ENCODE measurements around the gene SLC4A5.
"Not testable (repeated sequence)": the region's sequence is repeated elsewhere in the genome, so short reads cannot be mapped to it uniquely, and the experiment has no call there.

Gene SLC4A5

GRCh38 chr2:74364533-74365505 lies 21.6 kb upstream of the SLC4A5 start:
- no peak for DNase-seq (ENCODE audit: low read depth, low spot score)

- no peak for DNase-seq (ENCODE audit: low read depth, low spot score)
These were observed 18.1 kb upstream of the SLC4A5 start for GRCh38 chr2:74361327-74361726.

GRCh38 chr2:74357627-74358026 lies 14.4 kb upstream of the SLC4A5 start:
- DNase-seq (ENCODE audit: low read depth, low spot score): no peak

- DNase-seq (ENCODE audit: low read depth, low spot score): no peak
These were observed 6.7 kb upstream of the SLC4A5 start for GRCh38 chr2:74349889-74350288.

- no peak for DNase-seq (ENCODE audit: low read depth, low spot score)
These were observed 4.5 kb upstream of the SLC4A5 start for GRCh38 chr2:74347742-74348141.

GRCh38 chr2:74347303-74347702 lies 4.1 kb upstream of the SLC4A5 start:
- DNase-seq (ENCODE audit: low read depth, low spot score): no peak

GRCh38 chr2:74345272-74345943 lies 2.2 kb upstream of the SLC4A5 start:
- no peak for DNase-seq (ENCODE audit: low read depth, low spot score)

GRCh38 chr2:74336227-74336626 lies 7.0 kb downstream of the SLC4A5 start:
- not testable (repeated sequence) for DNase-seq (ENCODE audit: low read depth, low spot score)

GRCh38 chr2:74334931-74335333 lies 8.3 kb downstream of the SLC4A5 start:
- DNase-seq (ENCODE audit: low read depth, low spot score): peak; percentile 44

GRCh38 chr2:74333896-74334586 lies 9.2 kb downstream of the SLC4A5 start:
- no peak for DNase-seq (ENCODE audit: low read depth, low spot score)

- no peak for DNase-seq (ENCODE audit: low read depth, low spot score)
These were observed 10.0 kb downstream of the SLC4A5 start for GRCh38 chr2:74333175-74333574.

GRCh38 chr2:74332550-74333174 lies 10.6 kb downstream of the SLC4A5 start:
- no peak for DNase-seq (ENCODE audit: low read depth, low spot score)

GRCh38 chr2:74328573-74328972 lies 14.6 kb downstream of the SLC4A5 start:
- no peak for DNase-seq (ENCODE audit: low read depth, low spot score)

- DNase-seq (ENCODE audit: low read depth, low spot score): no peak
These were observed 15.1 kb downstream of the SLC4A5 start for GRCh38 chr2:74328074-74328473.

- no peak for DNase-seq (ENCODE audit: low read depth, low spot score)
These were observed 15.6 kb downstream of the SLC4A5 start for GRCh38 chr2:74327627-74328026.

- no peak for DNase-seq (ENCODE audit: low read depth, low spot score)
These were observed 16.0 kb downstream of the SLC4A5 start for GRCh38 chr2:74327199-74327598.

- DNase-seq (ENCODE audit: low read depth, low spot score): no peak
These were observed 17.4 kb downstream of the SLC4A5 start for GRCh38 chr2:74325815-74326214.

GRCh38 chr2:74321737-74322136 lies 21.5 kb downstream of the SLC4A5 start:
- DNase-seq (ENCODE audit: low read depth, low spot score): no peak

- no peak for DNase-seq (ENCODE audit: low read depth, low spot score)
These were observed 25.5 kb downstream of the SLC4A5 start for GRCh38 chr2:74317701-74318100.

GRCh38 chr2:74316627-74317295 lies 26.5 kb downstream of the SLC4A5 start:
- no peak for DNase-seq (ENCODE audit: low read depth, low spot score)

GRCh38 chr2:74314107-74314506 lies 29.1 kb downstream of the SLC4A5 start:
- no peak for DNase-seq (ENCODE audit: low read depth, low spot score)
